Ishikawa (cell line): ENCODE measurements around the gene BBC3.

Experiments used
- CEBPB ChIP-seq: IDR thresholded peaks from 2 replicates; pipeline ENCODE4 v1.6.1; 2012
- CREB1 ChIP-seq: IDR thresholded peaks from 2 replicates; pipeline ENCODE4 v1.6.1; 2012; ENCODE audit warnings: low read depth
- EGR1 ChIP-seq: IDR thresholded peaks from 2 replicates; pipeline ENCODE4 v1.6.1; 2012
- EP300 ChIP-seq: IDR thresholded peaks from 2 replicates; pipeline ENCODE4 v1.6.1; 2012; ENCODE audit warnings: borderline replicate concordance
- FOXM1 ChIP-seq: IDR thresholded peaks from 2 replicates; pipeline ENCODE4 v1.6.1; 2012; ENCODE audit warnings: low read depth, borderline replicate concordance
- MAX ChIP-seq: IDR thresholded peaks from 2 replicates; pipeline ENCODE4 v1.6.1; 2012
- NFIC ChIP-seq: IDR thresholded peaks from 2 replicates; pipeline ENCODE4 v1.6.1; 2012
- RAD21 ChIP-seq: IDR thresholded peaks from 2 replicates; pipeline ENCODE4 v1.6.1; 2012; ENCODE audit warnings: low read depth
- REST ChIP-seq: IDR thresholded peaks from 2 replicates; pipeline ENCODE4 v1.6.1; 2012; ENCODE audit warnings: low read depth, mild to moderate bottlenecking
- TAF1 ChIP-seq: IDR thresholded peaks from 2 replicates; pipeline ENCODE4 v1.6.1; 2012; ENCODE audit warnings: low read depth, mild to moderate bottlenecking
- TCF12 ChIP-seq: IDR thresholded peaks from 2 replicates; pipeline ENCODE4 v1.6.1; 2012; ENCODE audit warnings: low read depth
- TEAD4 ChIP-seq: IDR thresholded peaks from 2 replicates; pipeline ENCODE4 v1.6.1; 2012
- USF1 ChIP-seq: IDR thresholded peaks from 2 replicates; pipeline ENCODE4 v1.6.1; 2012
- YY1 ChIP-seq: IDR thresholded peaks from 2 replicates; pipeline ENCODE4 v1.6.1; 2012; ENCODE audit warnings: low read depth
- ZBTB7A ChIP-seq: IDR thresholded peaks from 2 replicates; pipeline ENCODE4 v1.6.1; 2012; ENCODE audit warnings: low read depth

Gene BBC3

GRCh38 chr19:47187797-47188196, 43.2 kb downstream of the BBC3 start:
- TF ChIP-seq CREB1: no peak
- no peak for TF ChIP-seq TEAD4

GRCh38 chr19:47187335-47187655, 43.7 kb downstream of the BBC3 start:
- TF ChIP-seq USF1: no peak
- TF ChIP-seq FOXM1: no peak
- no peak for TF ChIP-seq EP300
- no peak for TF ChIP-seq REST
- TF ChIP-seq CREB1: no peak
- TF ChIP-seq YY1: no peak
- no peak for TF ChIP-seq NFIC
- no peak for TF ChIP-seq TAF1
- no peak for TF ChIP-seq TEAD4
- TF ChIP-seq TCF12: no peak
- TF ChIP-seq EGR1: no peak
- no peak for TF ChIP-seq CEBPB
- no peak for TF ChIP-seq RAD21
- no peak for TF ChIP-seq ZBTB7A
- TF ChIP-seq MAX: no peak

DNA sequence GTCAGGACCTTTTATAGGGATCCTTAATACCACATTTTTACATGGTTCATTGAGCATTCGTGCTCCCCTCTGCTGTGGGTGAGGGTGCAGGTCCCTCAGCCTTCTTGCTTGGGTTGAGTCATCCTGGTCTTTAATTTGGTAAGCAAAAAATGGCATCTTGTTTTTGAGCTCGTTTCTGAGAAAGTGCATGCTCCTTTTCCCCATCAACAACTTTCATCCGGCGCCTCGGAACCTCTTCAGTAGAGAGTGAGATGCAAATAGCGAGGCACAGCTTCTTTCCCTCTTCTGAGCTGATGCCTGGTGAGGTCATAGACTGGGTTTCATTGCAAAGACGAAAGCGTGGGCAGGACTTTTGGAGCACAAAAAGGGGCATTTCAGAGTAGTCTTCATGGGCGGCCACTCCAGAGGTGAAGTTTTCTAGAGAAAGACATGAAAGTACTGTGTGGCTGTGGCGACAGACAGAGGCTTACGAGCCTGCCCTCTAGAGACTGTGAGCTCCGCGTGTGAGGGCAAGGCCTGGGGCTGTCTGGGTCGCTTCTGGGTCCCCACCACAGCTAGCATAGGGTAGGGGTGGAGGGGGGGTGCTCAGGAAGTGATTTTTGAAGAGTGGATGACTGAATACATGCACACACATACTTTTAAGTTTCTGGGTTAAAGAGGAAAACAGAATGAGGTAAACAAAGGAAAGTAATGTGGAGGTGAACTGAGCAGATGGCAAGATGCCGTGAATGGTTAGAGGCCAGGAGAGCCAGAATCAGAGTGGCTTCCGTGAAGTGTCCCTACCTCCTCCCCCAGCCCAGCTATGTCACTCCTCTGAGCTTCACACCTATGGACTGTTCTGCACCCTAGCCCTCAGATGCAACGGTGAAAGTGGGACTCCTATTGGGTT, 44.3 kb downstream of the BBC3 start:
- TF ChIP-seq FOXM1 (no peak), TEAD4 (no peak), EP300 (no peak), TAF1 (no peak), EGR1 (no peak)

- TF ChIP-seq TEAD4: no peak
Measured at GRCh38 chr19:47183601-47184000, 47.4 kb downstream of the BBC3 start.

DNA sequence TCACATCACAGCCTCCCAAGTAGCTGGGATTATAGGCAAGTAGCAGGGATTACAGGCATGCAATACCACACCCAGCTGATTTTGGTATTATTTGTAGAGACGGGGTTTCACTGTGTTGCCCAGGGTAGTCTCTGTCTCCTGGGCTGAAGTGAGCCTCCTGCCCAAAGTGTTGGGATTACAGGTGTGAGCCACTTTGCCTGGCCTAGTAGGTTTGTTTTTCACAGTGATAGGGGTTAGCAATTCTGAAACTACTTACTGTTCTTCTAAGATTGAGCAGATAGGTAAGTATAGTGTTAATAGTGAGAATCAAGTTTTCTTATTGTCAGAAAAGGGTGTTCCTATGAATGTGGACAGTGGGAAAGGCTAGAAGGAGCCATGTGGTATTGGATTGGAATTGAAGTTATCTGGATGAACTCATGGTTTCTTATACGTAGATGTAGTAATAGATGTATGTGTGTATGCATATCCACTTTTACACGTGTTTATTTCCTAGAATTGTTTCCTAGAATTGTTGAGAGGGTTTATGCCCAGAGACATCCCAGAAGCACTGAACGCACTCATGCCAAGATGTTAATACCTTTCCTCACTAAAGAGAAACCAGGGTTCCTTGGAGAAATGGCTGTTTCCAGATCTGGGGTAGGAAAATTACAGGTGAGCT, 51.2 kb downstream of the BBC3 start:
- TF ChIP-seq USF1 (no peak), REST (no peak), NFIC (no peak), EGR1 (no peak)

DNA sequence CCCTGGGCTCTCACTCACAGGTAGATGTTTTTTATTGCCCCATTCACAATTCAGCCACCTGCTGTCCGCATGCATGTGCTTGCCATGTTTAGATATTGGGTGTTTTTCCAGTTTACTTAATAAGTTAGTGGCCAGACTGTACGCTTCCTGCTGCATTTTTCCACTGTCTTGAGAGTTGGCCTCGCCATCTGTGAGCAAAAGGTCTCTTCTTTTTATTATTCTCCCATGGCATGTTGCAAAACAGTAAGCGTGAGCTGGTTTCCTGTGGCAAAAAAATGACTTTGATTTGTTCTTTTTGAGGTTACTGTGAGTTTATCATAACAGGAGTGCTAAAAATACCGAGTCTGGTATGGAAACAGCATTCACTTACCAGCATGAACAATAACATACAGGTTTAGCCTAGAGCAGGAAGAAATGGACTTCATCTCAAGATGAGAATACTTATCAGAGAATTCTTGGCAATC, 54.3 kb downstream of the BBC3 start:
- no peak for TF ChIP-seq REST
- no peak for TF ChIP-seq RAD21
- no peak for TF ChIP-seq CREB1
- no peak for TF ChIP-seq MAX
- no peak for TF ChIP-seq TCF12
- TF ChIP-seq TEAD4: no peak
- no peak for TF ChIP-seq EGR1
- TF ChIP-seq YY1: no peak
- TF ChIP-seq CEBPB: no peak
- TF ChIP-seq TAF1: no peak
- no peak for TF ChIP-seq ZBTB7A
- TF ChIP-seq FOXM1: no peak
- TF ChIP-seq USF1: no peak
- no peak for TF ChIP-seq EP300
- no peak for TF ChIP-seq NFIC
